ENCODE results near the gene DSCAM. TPM values are rescaled to one million over a fixed set of nuclear protein-coding genes. Genes with fewer than 3 reads are reported as not detected.

The DSCAM gene
- total RNA-seq, 1 experiment from 2014 or later: not detected

DNA sequence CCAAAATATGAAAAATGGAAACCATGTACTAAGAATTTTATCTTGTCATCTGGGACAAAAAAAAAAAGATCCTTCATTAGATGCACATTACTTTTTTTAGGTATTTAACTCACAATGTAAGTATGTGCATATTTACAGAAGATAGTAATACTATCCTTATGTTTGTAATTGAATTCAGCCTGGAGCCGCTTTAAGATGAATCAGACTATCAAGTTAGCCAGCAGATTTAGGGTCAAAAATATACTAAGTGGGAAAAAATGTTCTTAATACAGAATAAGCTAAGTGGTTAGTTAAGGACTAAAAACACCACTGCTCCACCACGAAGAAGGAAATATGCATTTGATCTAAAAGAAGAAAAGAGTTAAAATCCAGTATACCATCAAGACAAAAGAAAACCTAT, 49.1 kb downstream of the DSCAM start:
- no peaks in the 10 kb centered on the region for H3K36me3 ChIP-seq
- peaks cover 26% of the 10 kb centered on the region for H3K9me3 ChIP-seq
- no peak for DNase-seq
- H3K4me3 ChIP-seq: no peak overlapping the region
- no peaks in the 10 kb centered on the region for H3K27me3 ChIP-seq

DNA sequence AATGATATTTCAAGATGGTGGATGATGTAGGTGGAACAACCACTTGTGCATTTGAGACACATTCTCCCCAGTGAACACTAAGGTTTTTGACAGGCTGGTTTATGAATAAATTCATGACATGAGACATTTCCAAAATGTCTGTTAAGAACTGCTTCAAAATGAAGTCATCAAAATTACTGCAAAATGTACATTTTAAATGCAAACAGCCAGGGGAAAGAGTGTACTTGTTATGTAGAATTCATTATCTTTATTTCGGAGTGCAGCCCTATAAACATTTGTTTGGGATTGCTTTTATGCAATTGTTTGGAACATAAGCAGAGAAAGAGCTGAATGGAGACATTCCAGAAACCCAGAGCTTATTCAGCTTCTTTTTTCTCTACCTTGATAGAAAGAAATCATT, 49.5 kb downstream of the DSCAM start:
- no peak overlapping the region for H3K4me3 ChIP-seq

DNA sequence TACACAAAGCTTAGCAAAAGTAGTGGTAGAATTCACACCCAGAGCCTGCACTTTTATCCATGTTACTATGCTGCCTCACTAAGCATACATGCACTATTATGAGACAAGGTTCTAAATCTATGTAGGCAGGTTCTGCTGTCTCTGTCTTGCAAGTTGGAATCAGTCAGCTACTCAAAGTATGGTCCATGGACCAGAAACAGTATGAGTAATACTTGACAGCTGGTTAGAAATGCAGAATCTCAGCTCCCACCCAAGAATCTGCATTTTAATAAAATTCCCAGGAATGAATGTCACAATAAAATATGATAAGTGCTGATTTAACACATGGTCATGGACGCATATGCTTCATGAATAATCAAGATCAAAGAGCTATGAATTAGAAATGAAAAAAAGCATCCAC, 50.5 kb downstream of the DSCAM start:
- Histone ChIP-seq H3K36me3 (no peaks in the 10 kb centered on the region), H3K9me3 (peaks cover 26% of the 10 kb centered on the region), H3K27me3 (no peaks in the 10 kb centered on the region), H3K4me3 (no peak overlapping the region)
- no peak for DNase-seq

More for the DNA sequence above, 49.5 kb downstream of the DSCAM start:
- Histone ChIP-seq H3K36me3 (no peaks in the 10 kb centered on the region), H3K27me3 (no peaks in the 10 kb centered on the region), H3K9me3 (peaks cover 26% of the 10 kb centered on the region)
- DNase-seq: no peak

DNA sequence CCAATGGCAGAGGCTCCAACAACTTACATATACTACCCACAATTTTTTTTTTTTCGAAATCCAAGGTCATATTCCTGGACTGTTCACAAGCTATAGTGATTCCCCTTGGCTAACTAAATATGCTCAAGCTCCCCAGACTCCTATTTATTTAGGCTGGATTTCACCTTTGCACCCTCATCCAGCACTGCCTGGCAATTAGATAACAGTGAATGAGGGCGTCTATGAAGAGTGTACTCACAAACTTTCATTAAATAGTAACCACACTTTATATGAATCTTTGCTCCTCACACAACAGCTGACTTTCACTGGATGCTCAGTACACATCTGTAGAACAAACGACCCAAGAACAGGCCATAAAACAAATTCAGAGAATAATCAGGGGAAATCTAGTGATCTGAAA, 51.6 kb downstream of the DSCAM start:
- no peak for DNase-seq
- no peaks in the 10 kb centered on the region for H3K27me3 ChIP-seq

DNA sequence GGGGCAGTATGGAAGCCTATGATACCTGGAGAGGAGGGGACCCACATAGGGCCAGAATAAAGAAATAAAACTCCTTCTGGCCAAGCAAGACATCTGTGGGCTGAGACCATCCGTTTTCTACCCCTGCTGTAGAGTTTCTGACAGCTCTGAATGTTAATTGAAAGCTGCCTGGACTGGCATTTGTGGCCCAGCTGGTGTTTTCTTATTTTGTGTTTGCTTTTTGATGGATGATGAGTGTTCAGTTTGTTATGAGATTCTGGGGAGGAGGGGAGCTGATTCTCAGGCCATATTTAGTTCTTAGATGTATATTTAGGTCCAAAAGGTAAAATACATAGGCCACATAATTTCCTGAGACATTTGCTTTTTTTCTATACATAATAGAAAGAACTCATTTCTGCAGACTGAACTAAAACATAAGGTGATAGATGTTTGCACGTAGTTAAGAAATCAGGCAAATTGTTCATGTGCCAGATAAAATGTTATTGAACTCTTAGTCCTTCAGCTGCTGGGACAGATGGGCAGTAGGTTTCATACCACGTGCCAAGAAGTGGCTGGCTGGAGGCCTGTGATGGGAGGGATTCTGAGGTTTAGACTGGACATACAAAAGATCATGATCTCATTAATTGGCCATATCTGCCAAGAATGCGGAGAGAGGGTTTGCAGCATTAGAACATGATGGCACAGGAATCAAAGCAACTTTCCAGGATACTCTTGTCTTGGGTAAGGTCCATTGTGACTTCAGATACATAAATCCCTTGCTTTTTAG, 54.1 kb downstream of the DSCAM start:
- Histone ChIP-seq H3K27me3 (no peaks in the 10 kb centered on the region), H3K9me3 (peaks cover 8% of the 10 kb centered on the region; the same call in 1 of the 2 replicates), H3K36me3 (no peaks in the 10 kb centered on the region), H3K4me3 (no peak overlapping the region)
- peak; percentile 84 for DNase-seq

More for the DNA sequence above, 51.6 kb downstream of the DSCAM start:
- H3K36me3 ChIP-seq: no peaks in the 10 kb centered on the region
- H3K4me3 ChIP-seq: no peak overlapping the region
- peaks cover 24% of the 10 kb centered on the region for H3K9me3 ChIP-seq

DNA sequence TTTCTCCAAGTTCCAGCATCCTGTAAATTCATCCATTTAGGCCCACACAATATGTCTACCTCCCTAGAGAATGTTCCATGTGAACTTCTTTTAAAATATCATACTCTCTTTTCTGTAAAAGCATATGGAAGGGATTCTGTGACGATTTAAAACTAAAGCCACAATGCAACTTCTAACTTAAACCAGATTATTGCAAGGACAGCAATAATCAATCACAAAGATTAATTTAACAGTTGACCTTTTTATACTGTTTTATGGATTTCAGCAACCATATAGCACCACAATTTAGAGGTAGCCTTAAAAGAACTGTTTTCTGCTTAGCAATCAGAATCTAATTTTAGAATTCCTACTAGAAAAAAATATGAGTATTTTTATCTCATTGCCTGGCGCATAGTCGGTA, 58.3 kb downstream of the DSCAM start:
- Histone ChIP-seq H3K9me3 (no peaks in the 10 kb centered on the region), H3K36me3 (no peaks in the 10 kb centered on the region), H3K4me3 (no peak overlapping the region), H3K27me3 (no peaks in the 10 kb centered on the region)
- no peak for DNase-seq

DNA sequence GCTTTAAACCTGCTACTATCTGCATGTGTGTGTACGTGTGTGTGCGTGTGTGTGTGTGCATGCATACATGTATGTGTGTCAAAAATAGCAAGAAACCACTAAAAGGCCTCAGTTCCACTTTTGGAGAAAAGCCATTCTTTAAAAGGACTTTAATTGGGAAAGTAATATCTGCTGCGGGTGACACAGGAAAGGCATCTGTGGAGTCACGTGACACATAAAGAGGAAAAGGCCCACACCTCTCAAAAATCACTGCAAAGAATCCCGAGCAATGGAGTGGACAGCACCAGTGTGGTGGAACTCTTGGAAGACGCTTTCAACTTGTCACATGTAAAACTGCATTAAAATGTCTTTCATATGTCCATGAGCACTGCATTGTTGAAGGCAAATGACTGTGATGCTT, 63.6 kb downstream of the DSCAM start:
- no peak for DNase-seq

DNA sequence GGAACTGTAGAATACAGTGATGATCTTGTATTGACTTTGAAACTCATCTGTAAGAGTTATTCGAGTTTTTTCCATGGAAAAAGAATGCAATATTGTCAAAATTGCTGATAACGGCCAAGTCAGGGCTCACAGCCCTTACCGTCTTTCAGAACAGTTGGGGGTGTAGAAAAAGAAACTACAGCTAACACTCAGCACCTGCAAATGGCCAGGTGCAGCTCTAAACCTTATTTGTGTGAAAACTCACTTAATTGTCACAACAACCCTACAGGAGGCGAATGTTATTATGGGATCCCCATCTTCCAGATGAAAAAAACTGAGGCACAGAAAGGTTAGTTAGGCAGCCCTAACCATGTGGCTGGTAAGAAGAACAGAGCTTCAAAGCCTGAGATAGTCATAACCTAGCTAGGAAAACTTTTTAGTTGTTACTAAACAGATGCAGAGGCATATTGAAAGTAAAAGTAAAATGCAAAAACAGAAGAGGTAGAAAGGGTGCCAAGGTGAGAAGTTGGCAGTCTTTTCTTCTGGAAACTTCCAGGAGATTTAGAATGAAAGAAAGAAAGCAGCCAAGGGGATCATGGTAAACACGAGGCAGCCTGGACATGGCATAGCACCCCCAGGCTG, 76.4 kb downstream of the DSCAM start:
- Histone ChIP-seq H3K36me3 (no peaks in the 10 kb centered on the region), H3K9me3 (no peaks in the 10 kb centered on the region), H3K27me3 (no peaks in the 10 kb centered on the region), H3K4me3 (no peak overlapping the region)
- no peak for DNase-seq

More for the DNA sequence above, 63.6 kb downstream of the DSCAM start:
- no peaks in the 10 kb centered on the region for H3K36me3 ChIP-seq
- no peak overlapping the region for H3K4me3 ChIP-seq
- no peaks in the 10 kb centered on the region for H3K27me3 ChIP-seq
- H3K9me3 ChIP-seq: no peaks in the 10 kb centered on the region

DNA sequence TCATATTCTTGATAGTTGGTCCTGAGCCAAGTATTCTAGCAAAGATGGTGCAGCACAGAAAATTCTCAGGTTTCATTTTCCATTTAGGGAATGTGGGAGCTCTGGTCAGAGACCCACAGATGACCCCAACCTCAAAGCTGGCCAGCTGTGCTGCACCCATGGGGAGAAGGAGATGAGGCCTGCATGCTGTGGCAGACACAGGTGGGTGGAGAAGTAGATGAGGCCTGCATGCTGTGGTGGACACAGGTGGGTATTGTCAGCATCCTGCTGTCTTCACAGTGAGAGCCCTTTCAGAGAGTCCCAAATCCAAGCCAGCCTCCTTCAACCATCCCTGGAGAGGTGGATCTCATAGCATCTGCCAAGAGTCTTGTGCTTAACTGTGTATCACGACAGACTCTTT, 77.7 kb downstream of the DSCAM start:
- DNase-seq: no peak
- no peaks in the 10 kb centered on the region for H3K9me3 ChIP-seq
- H3K4me3 ChIP-seq: no peak overlapping the region
- H3K36me3 ChIP-seq: no peaks in the 10 kb centered on the region
- H3K27me3 ChIP-seq: no peaks in the 10 kb centered on the region

DNA sequence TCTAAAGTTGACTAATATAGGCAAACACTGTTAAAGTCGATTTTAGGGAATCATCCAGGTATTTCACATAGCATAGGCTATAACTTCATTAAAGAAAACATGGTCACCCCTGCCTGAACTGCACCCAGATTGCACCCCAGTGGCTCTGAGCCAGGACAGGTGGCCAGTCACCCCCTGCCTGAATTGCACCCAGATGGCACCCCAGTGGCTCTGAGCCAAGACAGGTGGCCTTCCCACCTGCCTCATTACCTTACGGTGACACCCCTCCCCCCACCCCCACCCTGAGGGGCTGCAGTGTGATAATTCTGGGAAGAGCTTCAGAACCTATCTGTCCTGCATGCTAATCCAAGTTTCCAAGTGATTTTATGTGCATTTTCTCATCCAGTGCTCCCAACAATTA, 78.9 kb downstream of the DSCAM start:
- Histone ChIP-seq H3K4me3 (no peak overlapping the region), H3K9me3 (no peaks in the 10 kb centered on the region), H3K36me3 (no peaks in the 10 kb centered on the region), H3K27me3 (no peaks in the 10 kb centered on the region; the same call in 1 of the 2 replicates)
- no peak for DNase-seq

DNA sequence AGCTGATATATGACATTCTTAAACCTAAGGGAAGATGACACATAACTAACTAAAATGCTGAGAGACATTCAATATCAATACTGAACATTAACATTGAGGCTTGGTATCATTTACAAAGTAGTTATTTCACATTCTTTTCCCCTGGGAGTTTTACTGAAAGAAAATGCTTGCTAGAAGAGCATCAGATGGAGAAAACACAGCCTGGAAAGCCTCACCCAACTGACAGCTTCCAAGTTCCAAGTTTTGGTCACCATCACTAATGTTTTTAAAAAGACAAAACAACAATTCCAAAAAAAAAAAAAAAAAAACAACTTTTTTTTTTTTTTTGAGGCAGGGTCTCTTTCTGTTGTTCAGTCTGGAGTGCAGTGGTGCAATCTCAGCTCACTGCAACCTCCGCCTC, 80.6 kb downstream of the DSCAM start:
- no peak for DNase-seq

DNA sequence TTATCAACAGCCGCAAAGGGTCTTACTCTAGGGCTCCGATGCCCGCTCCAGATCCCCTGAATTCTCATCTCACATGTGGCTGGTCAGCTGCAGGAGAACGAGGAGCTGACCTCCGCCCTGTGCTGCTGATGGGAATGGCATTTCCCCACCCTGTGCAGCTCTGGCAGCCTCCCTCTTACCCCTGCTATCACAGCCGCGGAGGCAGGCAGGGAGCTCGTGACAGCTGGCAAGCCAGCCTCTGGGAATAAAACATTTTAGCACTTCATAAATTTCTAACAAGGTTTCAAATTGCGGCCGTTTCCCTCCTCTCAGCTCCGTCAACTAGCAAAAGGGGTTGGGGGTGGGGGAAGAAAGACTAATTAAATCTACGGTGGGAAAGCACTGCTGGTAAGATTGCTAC, 81.1 kb downstream of the DSCAM start:
- Histone ChIP-seq H3K27me3 (no peaks in the 10 kb centered on the region; the same call in 1 of the 2 replicates), H3K4me3 (no peak overlapping the region), H3K9me3 (no peaks in the 10 kb centered on the region), H3K36me3 (no peaks in the 10 kb centered on the region)
- no peak for DNase-seq

More for the DNA sequence above, 80.6 kb downstream of the DSCAM start:
- Histone ChIP-seq H3K27me3 (no peaks in the 10 kb centered on the region; the same call in 1 of the 2 replicates), H3K36me3 (no peaks in the 10 kb centered on the region), H3K9me3 (no peaks in the 10 kb centered on the region), H3K4me3 (no peak overlapping the region)

DNA sequence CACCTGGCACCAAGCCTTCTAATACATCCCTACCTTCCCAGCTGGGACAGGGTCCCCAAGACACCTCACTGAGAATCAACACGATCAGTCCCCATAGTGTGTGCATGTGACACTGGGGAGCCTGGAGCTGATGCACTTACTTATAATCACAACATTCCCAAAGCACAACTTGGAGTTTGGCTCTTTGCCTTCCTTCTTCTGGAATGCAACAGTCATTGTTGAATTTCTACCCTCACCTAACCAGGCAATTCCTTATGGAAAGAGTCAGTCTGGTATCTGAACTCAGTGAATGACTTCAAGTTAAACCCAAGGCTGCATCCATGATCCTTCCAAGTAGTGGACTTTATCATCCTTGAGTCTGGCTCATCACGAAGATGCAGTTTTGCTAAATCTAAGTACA, 86.1 kb downstream of the DSCAM start:
- H3K36me3 ChIP-seq: no peaks in the 10 kb centered on the region
- no peak overlapping the region for H3K4me3 ChIP-seq
- no peaks in the 10 kb centered on the region for H3K9me3 ChIP-seq
- H3K27me3 ChIP-seq: no peaks in the 10 kb centered on the region; the same call in 1 of the 2 replicates
- no peak for DNase-seq

DNA sequence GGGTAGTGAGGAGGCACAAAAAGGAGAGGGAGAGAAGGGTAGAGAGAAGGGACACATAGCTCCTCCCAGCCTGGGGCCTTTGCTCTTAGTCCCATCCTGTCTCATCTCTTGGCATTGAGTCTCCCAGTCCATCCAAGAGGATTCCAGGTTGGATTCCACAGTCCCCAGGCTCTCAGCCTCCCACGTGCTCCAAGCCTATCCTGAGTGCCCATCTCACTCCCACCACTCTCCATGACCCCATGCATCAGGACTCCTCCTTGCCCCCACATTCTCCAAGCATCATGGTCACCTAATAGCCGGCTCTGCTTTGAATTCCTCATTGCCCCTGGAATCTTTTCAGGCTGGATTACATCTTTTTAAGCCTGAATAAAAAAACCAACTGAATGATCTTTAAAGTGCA, 87.9 kb downstream of the DSCAM start:
- Histone ChIP-seq H3K36me3 (no peaks in the 10 kb centered on the region), H3K9me3 (no peaks in the 10 kb centered on the region), H3K27me3 (no peaks in the 10 kb centered on the region; the same call in 1 of the 2 replicates), H3K4me3 (no peak overlapping the region)
- DNase-seq: no peak

DNA sequence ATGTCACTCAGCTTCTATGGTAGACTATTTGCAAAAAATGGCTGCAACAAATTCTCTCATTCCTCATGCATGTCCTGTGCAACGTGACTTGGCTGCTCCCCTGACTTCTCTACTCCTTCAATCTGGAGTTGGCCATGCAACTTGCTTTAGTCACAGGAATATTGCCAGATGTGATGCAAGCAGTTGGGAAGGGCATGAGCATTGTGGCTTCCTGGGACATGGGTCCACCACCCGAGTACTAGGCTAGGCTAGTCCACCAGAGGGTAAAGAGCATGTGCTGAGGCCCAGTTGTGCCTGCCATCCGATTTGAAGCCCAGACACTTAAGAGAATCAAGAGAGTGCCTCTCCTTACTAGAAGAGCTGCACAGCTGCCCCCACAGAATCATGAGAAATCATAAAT, 89.6 kb downstream of the DSCAM start:
- Histone ChIP-seq H3K27me3 (no peaks in the 10 kb centered on the region), H3K36me3 (no peaks in the 10 kb centered on the region), H3K9me3 (no peaks in the 10 kb centered on the region), H3K4me3 (no peak overlapping the region)
- no peak for DNase-seq

DNA sequence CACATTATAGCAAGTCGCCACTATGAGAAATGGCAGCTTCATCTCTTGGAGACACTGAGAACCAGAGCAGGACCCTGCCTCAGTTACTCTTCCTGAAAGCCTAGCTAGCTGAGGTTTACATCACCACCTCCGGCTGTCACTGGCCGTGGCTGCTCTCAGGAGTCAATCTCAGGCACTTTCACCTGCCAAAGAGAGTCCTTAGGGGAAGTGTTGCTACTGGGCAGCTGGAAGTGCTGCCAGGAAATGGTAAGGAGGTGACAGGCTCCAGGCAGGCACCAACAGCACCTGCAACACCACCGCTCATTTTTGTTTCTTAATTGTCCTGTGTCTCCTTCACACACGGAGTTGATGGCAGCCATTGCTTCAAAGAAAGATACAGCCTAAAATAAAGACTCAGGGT, 92.5 kb downstream of the DSCAM start:
- Histone ChIP-seq H3K36me3 (no peaks in the 10 kb centered on the region), H3K27me3 (no peaks in the 10 kb centered on the region), H3K9me3 (no peaks in the 10 kb centered on the region), H3K4me3 (no peak overlapping the region)
- no peak for DNase-seq

DNA sequence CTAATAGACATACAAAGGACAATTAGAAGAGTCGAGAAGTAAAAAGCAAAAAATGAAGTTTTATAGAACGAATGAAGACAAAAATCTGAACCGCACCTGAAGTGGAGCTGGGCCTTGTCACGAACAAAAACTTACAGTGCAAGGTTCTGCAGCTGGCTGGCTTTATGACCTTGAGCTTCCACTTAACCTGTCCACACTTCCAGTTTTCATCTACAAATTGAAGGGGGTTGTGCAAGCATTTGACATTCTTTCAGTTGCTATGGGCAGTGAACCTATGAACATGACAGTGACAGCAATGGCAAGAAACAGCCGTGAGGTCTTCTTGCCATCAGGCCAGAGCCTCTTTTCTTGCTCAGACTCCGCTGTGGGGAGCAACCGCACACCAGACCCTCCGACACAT, 93.2 kb downstream of the DSCAM start:
- no peak for DNase-seq
- Histone ChIP-seq H3K9me3 (no peaks in the 10 kb centered on the region), H3K4me3 (no peak overlapping the region), H3K36me3 (no peaks in the 10 kb centered on the region), H3K27me3 (no peaks in the 10 kb centered on the region)

DNA sequence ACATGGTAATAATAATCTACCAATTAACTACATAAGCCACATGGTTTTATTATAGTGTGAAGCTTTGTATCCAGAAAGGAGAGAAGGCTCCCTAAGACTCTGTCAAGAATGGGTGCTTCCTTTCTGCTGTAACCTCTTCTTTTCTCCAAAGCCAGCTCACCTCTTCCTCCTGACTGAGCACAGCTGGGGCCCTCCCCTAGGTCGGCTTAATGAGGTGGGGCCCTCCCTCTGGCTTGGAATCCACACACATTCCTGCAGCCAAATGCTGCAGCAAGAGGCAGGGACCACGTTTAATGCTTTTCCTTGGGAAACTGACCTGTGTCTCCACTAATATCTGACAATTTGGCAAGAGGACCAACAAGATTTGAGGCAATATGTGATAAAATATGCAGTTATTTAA, 94.8 kb downstream of the DSCAM start:
- no peaks in the 10 kb centered on the region; the same call in 1 of the 2 replicates for H3K27me3 ChIP-seq
- H3K36me3 ChIP-seq: no peaks in the 10 kb centered on the region
- no peaks in the 10 kb centered on the region for H3K9me3 ChIP-seq
- no peak for DNase-seq
- no peak overlapping the region for H3K4me3 ChIP-seq

Data from MG63 (cell line).